MG63 (cell line): ENCODE measurements around the gene KCNQ1. TPM values are rescaled to one million over a fixed set of nuclear protein-coding genes. Genes with fewer than 3 reads are reported as not detected.
A peak's percentile ranks its signal among the peaks of the same experiment; 100 is the strongest.

Experiments used
- DNase-seq: peaks from one replicate; pipeline ENCODE4 v3.0.0-alpha.2; 2020
- H3K27me3 ChIP-seq: fragments of 250-450 bp; sonication (Bioruptor Pico); 2 replicates; pipeline ENCODE4 v1.5.1; 2020; ENCODE audit warnings: mild to moderate bottlenecking, moderate library complexity
- H3K36me3 ChIP-seq: fragments of 250-450 bp; sonication (Bioruptor Pico); 2 replicates; pipeline ENCODE4 v1.5.1; 2020; ENCODE audit warnings: mild to moderate bottlenecking, moderate library complexity
- H3K4me3 ChIP-seq: fragments of 250-450 bp; sonication (Bioruptor Pico); 2 replicates; pipeline ENCODE4 v1.5.1; 2020; ENCODE audit warnings: mild to moderate bottlenecking, moderate library complexity
- H3K9me3 ChIP-seq: fragments of 250-450 bp; sonication (Bioruptor Pico); 2 replicates; pipeline ENCODE4 v1.5.1; 2020; ENCODE audit warnings: mild to moderate bottlenecking, moderate library complexity
- total RNA-seq: library from RNA; depleted of rRNA; stranded (reverse); fragments of >200 nt; shearing (Covaris generic); gene quantifications from 2 replicates; pipeline ENCODE4 v1.2.3, GENCODE V29; 2014; ENCODE audit warnings: low replicate concordance

KCNQ1 gene
- total RNA-seq, 1 experiment from 2014 or later, result not detected

GRCh38 chr11:2739531-2740274 is 294.9 kb downstream of the KCNQ1 start:
- no peaks in the 10 kb centered on the region for H3K9me3 ChIP-seq
- H3K36me3 ChIP-seq, result no peaks in the 10 kb centered on the region
- H3K27me3 ChIP-seq, result no peaks in the 10 kb centered on the region
- no peak overlapping the region for H3K4me3 ChIP-seq
- DNase-seq, result no peak

- Histone ChIP-seq H3K9me3 (no peaks in the 10 kb centered on the region), H3K27me3 (no peaks in the 10 kb centered on the region), H3K36me3 (no peaks in the 10 kb centered on the region), H3K4me3 (no peak overlapping the region)
- DNase-seq, result no peak
Measured at GRCh38 chr11:2740275-2740940, 295.6 kb downstream of the KCNQ1 start.

DNA sequence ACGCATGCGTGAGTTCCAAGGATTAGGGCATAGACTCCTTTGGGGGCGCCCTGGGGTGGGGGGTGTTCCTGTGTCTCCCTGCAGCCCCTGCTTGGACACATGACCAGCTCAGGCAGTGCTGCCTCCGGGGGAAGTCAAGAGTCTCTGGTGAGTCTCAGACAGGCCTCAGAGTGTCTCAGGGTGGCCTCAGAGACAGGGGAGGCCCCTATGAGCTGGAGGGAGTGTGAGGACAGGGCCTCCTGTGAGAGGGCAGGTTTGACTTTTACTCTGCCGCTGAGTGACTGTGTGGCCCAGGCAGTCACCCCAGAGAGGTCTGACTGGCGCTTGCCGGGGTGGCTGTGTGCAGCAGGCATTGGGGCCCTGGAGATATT is 296.2 kb downstream of the KCNQ1 start:
- Histone ChIP-seq H3K36me3 (no peaks in the 10 kb centered on the region), H3K4me3 (no peak overlapping the region)
- no peak for DNase-seq

GRCh38 chr11:2741377-2742131 is 296.7 kb downstream of the KCNQ1 start:
- DNase-seq, result peak; percentile 57
- H3K36me3 ChIP-seq, result no peaks in the 10 kb centered on the region
- H3K9me3 ChIP-seq, result no peaks in the 10 kb centered on the region
- no peaks in the 10 kb centered on the region for H3K27me3 ChIP-seq
- no peak overlapping the region for H3K4me3 ChIP-seq

More for the DNA sequence above, 296.2 kb downstream of the KCNQ1 start:
- Histone ChIP-seq H3K9me3 (no peaks in the 10 kb centered on the region), H3K27me3 (no peaks in the 10 kb centered on the region)

DNA sequence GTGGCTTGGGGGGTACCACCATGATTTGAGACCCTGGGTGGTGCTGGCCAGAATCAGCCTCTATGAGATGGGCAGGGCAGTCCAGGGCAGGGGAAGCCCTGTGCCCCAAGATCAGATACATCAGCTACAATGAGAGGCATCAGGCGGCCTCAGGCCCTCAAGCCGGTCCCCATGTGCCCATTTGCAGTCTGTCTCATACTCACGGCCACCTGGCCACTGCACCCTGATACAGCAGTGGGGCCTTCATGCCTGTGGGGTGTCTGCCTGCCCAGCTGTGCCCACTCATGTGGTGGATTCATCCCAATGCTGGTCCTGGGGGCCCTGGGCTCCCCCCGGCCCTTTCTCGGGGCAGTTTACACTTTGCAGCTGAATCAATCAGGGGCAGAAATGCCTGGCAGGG is 297.4 kb downstream of the KCNQ1 start:
- Histone ChIP-seq H3K27me3 (no peaks in the 10 kb centered on the region), H3K36me3 (no peaks in the 10 kb centered on the region), H3K4me3 (no peak overlapping the region), H3K9me3 (no peaks in the 10 kb centered on the region)
- DNase-seq, result no peak

- DNase-seq, result no peak
- H3K4me3 ChIP-seq, result no peak overlapping the region
Measured at GRCh38 chr11:2742611-2743426, 298.0 kb downstream of the KCNQ1 start.

GRCh38 chr11:2743427-2744110 is 298.8 kb downstream of the KCNQ1 start:
- Histone ChIP-seq H3K4me3 (no peak overlapping the region), H3K9me3 (no peaks in the 10 kb centered on the region), H3K27me3 (no peaks in the 10 kb centered on the region), H3K36me3 (no peaks in the 10 kb centered on the region)
- no peak for DNase-seq

More at GRCh38 chr11:2742611-2743426, 298.0 kb downstream of the KCNQ1 start:
- H3K9me3 ChIP-seq, result no peaks in the 10 kb centered on the region
- H3K27me3 ChIP-seq, result no peaks in the 10 kb centered on the region
- no peaks in the 10 kb centered on the region for H3K36me3 ChIP-seq

DNA sequence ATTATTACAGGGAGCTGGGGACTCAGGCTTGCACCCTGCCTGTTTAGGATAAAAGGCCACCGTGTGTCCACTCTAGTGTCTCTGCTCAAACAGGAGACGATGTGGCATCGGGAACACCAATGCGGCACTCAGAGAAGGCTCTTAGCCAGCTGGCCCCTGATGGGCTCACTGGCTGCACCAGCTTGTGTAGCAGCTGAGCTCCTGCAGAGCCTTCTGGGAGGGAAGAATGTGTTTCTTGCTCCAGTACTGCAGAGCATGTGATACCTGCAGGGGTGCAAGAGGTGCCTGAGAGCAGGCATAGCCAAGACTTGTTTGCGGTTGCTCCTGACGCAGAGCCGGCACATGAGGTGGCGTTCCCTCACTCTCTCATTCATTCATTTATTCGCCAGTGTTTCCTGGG is 299.4 kb downstream of the KCNQ1 start:
- no peak for DNase-seq
- H3K36me3 ChIP-seq, result no peaks in the 10 kb centered on the region
- no peaks in the 10 kb centered on the region for H3K27me3 ChIP-seq
- no peak overlapping the region for H3K4me3 ChIP-seq
- no peaks in the 10 kb centered on the region for H3K9me3 ChIP-seq

DNA sequence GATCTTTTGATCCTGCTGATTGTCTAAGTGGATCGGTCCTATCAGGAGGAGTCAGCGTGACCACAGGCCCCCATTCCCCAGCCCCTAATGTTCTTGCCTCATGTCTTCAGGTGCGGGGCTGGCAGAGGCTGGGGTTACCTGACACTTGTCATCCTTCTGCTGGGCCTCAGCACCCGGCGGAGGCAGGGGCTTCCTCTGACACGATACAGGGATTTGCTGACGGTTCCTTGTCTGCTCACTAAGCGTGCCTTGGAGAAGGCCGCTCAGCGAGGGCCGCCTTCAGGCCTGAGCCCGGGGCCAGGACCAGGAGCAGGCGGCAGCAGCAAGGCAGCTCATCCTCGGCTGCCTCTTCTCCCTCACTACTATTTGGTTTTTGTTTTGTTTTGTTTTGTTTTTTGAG is 300.7 kb downstream of the KCNQ1 start:
- H3K9me3 ChIP-seq, result no peaks in the 10 kb centered on the region
- no peaks in the 10 kb centered on the region for H3K36me3 ChIP-seq
- H3K27me3 ChIP-seq, result no peaks in the 10 kb centered on the region
- no peak for DNase-seq
- no peak overlapping the region for H3K4me3 ChIP-seq

DNA sequence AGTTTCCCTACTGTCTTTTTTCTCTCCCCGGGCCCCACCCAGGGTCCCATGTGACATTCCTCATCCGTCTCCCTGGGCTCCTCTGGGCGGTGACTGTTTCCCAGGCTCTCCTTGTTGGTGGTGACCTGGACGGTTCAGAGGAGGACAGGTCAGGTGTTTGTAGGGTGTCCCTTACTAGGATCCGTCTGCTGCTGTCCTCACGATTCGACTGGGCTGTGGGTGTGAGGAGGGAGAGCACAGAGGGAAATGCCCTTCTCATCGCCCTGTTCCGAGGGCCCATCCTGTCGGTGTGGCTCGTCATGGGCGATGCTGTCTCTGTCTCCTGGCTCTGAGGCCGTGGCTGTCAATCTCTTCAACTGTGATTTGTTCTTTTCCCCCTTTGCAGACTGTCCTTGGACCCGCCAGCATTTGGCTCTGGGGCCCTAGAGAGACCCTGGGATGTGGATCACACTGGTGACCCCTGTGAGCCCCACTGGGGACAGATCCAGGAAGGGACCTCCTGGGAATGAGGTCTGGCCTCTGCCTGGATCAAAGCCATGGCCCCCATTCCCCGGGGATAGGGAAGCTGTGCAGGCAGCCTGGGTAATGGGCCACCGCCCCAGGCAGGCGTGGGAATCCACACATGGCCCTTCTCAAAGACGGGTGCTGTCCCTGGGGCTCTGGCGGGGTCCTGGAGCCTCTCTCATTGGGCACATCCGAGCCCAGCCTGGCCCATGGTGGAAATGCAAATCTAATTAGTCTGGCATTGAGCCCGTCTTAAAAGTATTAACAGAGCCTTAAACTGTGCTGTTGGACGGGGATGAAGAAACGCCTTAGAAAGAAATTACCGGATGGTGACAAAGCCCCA is 301.8 kb downstream of the KCNQ1 start:
- H3K9me3 ChIP-seq, result no peaks in the 10 kb centered on the region
- no peaks in the 10 kb centered on the region for H3K36me3 ChIP-seq
- H3K27me3 ChIP-seq, result no peaks in the 10 kb centered on the region
- H3K4me3 ChIP-seq, result no peak overlapping the region
- no peak for DNase-seq

- no peaks in the 10 kb centered on the region for H3K36me3 ChIP-seq
- H3K4me3 ChIP-seq, result no peak overlapping the region
- H3K27me3 ChIP-seq, result no peaks in the 10 kb centered on the region
- H3K9me3 ChIP-seq, result no peaks in the 10 kb centered on the region
- no peak for DNase-seq
Measured at GRCh38 chr11:2747248-2748027, 302.6 kb downstream of the KCNQ1 start.

GRCh38 chr11:2748061-2748813 is 303.4 kb downstream of the KCNQ1 start:
- Histone ChIP-seq H3K36me3 (no peaks in the 10 kb centered on the region), H3K9me3 (no peaks in the 10 kb centered on the region), H3K27me3 (no peaks in the 10 kb centered on the region), H3K4me3 (no peak overlapping the region)
- no peak for DNase-seq

DNA sequence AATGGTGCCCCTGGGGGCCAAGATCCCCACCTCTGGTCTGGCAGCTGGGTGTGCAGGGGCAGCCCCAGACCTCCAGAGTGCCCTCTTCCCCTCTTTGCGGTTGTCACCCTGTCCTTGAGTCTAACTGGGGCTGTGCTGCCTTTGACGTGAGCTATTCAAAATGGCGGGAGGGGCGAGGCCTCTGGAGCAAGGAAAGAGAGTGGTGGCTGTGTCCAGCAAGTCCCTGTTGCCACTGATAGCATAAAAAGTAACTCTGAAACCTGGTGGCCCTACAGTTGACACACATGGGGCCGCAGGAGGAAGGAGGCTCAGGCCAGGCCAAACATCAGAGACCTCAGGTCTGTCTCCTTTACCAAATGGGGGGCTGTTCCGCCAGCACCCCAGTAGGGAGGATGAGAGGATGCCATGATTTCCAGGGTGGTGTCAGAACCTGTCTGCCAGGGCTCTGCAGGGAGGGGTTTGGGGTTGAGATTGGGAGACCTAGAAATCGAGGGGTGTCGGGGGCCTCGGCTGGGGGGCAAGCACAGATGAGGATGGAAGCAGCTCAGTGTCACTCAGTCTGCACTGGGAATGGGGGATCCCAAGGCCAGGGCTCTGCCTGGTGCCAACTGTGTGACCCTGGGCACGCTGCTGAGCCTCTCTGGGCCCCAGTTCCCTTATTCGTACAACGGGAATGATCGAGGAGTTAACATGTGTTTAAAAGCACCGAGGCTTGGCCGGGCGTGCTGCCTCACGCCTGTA is 304.2 kb downstream of the KCNQ1 start:
- Histone ChIP-seq H3K4me3 (no peak overlapping the region), H3K27me3 (no peaks in the 10 kb centered on the region), H3K9me3 (no peaks in the 10 kb centered on the region), H3K36me3 (no peaks in the 10 kb centered on the region)
- no peak for DNase-seq
